GM19328 (cell line): ENCODE data around the gene ZNF3.
A peak's percentile ranks its signal among the peaks of the same experiment; 100 is the strongest.

Experiments used
- ATAC-seq: cut with Tn5 transposase; IDR thresholded peaks from one replicate; pipeline ENCODE4 v1.9.1; 2021; ENCODE audit warnings: mild to moderate bottlenecking, moderate library complexity; ENCODE audit not compliant: unreplicated experiment

Gene ZNF3

DNA sequence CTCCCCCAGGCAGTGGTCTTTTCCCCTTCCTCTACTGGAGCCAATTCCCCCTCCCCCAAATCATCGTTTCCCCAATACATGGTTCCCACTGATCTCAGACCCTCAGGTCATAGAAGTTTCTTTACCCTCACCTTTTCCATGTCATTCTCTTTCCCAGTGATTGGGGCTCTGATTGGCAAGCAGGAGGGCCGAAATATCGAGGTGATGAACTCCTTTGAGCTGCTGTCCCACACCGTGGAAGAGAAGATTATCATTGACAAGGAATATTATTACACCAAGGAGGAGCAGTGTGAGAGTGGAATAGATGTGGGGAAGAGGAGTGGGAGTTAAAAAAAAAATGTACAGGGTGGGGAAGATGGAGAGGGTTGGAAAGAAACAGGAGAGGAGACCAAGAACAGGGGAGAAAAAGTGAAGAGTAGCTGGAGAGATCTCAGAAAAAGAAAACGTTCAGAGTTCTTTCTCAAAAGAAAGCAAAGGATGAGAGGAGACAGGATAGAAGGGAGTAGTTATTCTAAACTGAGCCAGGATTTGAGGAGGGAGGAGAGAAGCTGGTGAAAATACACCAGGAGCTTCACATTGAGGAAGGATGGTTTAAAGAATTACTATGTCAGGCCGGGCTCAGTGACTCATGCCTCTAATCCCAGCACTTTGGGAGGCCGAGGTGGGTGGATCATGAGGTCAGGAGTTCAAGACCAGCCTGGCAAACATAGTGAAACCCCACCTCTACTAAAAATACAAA, 8.1 kb upstream of the ZNF3 start:
- no peak for ATAC-seq

GRCh38 chr7:100088621-100089457, 7.3 kb upstream of the ZNF3 start, which contains the start of gene COPS6:
Gene COPS6, plus strand, starts transcription at chr7:100088969. Its CDS starts 22 bp downstream, at chr7:100088991.
- no peak for ATAC-seq

DNA sequence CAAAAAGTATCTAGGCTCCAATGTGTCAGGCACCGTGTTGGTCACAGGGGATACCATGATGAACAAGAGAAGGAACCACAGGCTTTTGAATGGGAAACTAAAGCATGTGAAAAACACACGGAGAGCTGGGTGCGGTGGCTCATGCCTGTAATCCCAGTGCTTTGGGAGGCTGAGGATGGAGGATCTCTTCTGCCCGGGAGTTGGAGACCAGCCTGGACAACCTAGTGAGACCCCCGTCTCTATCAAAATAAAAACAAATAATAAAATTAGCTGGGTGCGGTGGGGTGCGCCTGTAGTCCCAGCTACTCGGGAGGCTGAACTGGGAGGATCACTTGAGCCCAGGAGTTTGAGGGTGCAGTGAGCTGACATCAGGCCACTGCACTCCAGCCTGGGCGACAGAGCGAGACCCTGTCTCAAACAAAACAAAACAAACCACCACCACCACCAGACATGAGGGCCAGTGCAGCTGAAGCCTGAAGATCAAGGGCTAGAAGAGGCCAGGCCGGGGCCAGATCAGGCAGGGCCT, 6.6 kb upstream of the ZNF3 start:
- no peak for ATAC-seq

GRCh38 chr7:100087055-100087750, 5.7 kb upstream of the ZNF3 start:
- ATAC-seq: no peak

DNA sequence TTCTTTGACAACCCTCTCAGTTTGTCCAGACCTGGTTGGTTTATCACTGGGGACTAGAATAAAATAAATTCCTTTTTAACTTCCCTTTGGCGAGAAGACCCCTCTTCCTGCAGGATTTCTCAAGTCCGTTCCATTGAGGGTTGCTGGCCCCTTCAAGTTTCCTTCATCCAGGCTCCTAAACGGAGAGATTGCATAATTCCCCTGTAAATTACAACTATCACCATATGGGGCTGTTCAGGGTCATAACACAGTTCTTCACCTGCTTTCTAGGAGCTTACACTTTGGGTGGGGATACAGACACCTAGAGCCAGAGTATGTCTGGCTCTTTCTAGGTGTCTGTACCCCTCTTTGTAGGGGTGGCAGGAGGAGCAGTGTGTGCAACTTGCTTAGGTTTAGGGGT, 4.0 kb upstream of the ZNF3 start:
- no peak for ATAC-seq

GRCh38 chr7:100082978-100083377, 1.5 kb upstream of the ZNF3 start:
- ATAC-seq: no peak

DNA sequence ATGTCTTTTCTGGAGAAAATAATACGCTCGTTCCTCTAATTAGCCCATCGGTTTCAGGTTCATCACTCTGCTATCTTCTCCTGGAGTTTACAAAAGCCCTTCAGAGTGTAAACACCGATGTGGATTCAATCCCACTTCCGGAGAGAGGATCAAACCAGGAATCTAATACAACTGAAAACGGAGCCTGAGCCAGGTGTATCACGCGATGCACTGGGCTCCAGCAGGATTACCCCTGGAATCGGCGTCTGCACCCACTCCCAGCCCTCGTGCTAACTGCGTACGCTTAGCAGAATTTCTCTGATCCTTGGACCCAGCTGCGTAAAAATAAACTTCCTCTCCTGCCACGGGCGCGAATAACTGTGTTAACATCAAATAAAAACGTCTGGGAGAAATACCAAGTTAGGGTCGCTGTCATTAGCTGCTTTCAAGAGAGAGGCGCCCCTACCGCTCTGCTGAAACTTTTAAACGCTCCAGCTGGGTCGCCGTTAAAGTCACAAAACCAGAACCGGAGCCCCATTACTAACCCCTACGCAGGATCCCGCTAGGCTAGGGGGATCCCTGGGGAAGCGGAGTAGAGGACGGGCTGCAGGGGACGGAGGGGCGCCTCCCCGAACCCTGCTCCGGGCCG, 502 bp downstream of the ZNF3 start:
- peak; percentile 10 for ATAC-seq

DNA sequence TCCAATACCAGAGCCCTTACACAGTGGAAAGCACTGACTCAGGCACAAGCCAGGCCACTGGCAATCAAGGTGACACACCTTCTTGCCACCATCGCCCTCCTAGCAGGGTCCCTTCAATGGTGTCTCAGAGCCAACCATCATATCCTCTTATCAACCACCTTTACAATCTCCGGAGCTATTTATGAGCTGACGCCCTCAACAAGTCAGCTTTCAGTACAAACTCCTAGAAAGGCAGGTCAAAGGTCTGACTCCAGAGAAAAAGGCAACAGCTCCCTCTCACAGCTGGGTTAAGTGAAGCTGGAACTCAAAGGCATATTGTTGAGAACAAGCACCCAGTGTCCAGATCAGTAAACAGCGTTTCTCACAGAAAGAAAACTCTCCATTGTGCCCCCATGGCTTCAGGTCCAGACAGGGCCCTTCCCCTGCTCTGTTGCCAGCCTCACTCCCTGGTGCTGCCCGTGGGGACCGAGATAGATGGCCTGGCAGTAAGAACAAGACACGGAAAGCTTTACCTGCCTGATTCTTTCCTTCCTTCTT, 2.4 kb downstream of the ZNF3 start:
- no peak for ATAC-seq

GRCh38 chr7:100077205-100077604, 4.3 kb downstream of the ZNF3 start:
- no peak for ATAC-seq

DNA sequence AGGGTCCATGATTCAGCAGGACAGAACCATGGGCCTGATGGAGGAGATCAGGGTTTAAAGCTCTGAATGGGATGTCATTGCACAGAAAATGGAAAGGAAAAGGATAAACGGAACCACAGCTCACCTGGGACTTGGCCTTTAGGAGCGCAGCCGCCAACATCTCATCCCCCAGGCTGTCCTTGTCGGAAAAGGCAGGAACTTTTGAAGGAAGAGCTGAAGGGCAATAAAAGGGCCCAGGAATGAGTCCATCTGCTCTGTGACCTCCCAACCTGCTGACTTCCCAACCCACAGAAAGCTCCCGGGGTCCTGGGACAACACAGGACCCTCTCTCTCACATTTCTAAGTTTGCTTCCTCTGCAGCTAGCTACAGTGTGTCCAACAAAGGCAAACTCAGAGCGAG, 6.1 kb downstream of the ZNF3 start:
- ATAC-seq: no peak

DNA sequence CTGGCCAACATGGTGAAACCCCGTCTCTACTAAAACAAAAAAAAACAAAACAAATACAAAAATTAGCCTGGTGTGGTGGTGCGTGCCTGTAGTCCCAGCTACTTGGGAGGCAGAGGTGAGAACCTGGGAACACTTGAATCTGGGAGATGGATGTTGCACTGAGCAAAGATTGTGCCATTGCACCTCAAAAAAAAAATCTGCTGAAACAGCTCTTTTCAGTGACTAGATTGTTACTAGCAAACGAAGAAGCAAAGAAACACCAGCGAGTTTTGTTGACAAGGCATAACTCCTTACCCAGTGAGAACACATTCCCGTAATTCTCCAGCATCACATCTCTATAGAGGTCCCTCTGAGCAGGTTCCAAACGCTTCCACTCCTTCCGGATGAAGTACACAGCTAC, 6.7 kb downstream of the ZNF3 start:
- ATAC-seq: no peak

DNA sequence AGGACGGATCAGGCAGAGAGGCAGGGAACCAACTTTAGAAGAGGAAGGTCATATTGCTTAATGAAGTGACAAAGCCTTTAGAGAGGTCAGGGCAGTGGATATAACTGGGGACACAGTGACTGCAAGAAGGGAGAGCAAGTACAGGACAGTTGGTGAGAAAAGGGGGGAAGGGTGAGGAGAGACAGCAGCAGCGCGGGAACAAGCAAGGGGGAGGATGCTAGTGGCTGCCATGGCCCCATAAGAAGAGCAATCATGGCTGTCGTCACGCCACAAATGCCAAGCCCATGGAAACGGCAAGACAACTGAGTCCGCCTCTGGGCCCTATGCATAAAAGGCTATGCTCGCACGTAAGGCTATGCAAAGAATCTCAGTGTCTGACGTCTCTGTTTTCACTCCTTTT, 9.1 kb downstream of the ZNF3 start:
- ATAC-seq: no peak

DNA sequence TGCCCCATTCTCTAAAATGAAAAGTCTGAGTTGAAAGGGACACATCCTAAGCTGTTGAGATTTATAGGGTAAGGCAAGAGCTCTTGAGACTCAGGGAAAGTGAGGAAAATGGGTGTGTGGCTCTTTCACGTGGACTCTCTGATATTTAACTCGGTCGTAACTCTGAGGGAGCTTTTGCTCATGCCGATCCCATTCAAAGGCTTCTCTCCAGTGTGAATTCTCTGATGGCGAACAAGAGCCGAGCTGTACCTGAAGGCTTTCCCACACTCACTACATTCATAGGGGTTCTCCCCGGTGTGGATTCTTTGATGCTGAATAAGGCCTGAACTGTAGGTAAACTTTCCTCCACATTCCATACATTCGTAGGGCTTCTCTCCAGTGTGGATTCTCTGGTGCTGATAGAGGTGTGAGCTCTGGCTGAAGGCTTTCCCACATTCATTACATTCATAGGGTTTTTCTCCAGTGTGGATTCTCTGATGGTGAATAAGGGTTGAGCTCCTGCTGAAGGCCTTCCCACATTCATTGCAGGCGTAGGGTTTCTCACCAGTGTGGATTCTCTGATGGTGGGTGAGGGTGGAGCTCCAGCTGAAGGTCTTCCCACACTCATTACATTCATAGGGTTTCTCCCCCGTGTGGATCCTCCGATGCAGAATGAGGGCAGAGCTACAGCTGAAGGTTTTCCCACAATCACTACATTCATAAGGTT, 10.4 kb downstream of the ZNF3 start:
- ATAC-seq: no peak

DNA sequence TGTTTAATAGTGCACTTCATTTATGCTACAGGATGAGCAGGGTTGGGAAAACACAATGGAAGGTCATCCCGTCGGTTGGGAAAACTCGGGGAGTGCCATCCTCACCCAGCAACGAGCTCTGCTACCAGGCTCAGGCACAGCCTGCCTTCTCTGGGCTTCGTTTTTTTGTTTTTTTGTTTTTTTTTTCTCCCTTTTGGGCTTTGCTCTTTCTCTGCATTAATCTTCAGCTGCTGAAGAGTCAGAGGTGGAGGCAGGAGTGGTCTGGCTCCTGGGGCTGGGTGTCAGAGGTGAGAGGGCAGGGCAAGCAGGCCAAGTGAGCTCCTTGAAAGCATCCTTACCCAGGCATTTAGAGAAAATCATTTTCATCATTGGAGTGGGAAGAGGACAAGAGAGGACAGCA, 11.5 kb downstream of the ZNF3 start:
- ATAC-seq: no peak

DNA sequence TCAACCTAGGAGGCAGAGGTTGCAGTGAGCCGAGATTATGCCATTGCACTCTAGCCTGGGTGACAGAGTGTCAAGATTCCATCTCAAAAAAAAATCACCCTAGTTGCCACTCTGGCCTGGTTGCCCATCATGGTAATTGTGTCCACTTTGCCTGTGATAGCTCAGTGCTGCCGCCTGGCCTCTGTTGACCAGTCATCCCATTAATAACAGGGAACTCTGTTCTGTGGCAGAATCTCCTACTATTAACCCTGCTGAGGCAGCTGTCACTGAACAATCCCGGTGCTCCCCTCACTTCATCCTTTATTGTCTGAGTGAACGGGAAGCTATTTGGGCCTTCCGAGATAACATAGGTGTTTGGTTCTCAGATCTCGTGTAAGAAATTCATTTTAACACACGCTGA, 14.6 kb downstream of the ZNF3 start:
- no peak for ATAC-seq

GRCh38 chr7:100065452-100066186, 15.9 kb downstream of the ZNF3 start:
- no peak for ATAC-seq

- no peak for ATAC-seq
Observed at GRCh38 chr7:100064162-100064561, 17.4 kb downstream of the ZNF3 start.

DNA sequence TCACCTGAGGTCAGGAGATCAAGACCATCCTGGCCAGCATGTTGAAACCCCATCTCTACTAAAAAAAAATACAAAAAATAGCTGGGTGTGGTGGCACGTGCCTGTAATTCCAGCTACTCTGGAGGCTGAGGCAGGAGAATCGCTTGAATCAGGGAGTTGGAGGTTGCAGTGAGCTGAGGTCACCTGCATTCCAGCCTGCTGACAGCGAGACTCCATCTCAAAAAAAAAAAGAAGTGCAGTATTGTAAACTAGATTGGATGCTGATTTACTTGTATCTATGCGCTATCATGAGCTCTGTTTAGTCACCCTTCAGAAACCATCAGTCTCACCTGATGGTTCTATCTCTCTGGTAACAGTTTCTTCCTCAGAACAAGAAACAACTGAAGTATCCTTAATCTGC, 18.1 kb downstream of the ZNF3 start:
- no peak for ATAC-seq

GRCh38 chr7:100061518-100062193, 19.9 kb downstream of the ZNF3 start:
- no peak for ATAC-seq
